ENCODE measurements around the gene HLX.

HLX gene

DNA sequence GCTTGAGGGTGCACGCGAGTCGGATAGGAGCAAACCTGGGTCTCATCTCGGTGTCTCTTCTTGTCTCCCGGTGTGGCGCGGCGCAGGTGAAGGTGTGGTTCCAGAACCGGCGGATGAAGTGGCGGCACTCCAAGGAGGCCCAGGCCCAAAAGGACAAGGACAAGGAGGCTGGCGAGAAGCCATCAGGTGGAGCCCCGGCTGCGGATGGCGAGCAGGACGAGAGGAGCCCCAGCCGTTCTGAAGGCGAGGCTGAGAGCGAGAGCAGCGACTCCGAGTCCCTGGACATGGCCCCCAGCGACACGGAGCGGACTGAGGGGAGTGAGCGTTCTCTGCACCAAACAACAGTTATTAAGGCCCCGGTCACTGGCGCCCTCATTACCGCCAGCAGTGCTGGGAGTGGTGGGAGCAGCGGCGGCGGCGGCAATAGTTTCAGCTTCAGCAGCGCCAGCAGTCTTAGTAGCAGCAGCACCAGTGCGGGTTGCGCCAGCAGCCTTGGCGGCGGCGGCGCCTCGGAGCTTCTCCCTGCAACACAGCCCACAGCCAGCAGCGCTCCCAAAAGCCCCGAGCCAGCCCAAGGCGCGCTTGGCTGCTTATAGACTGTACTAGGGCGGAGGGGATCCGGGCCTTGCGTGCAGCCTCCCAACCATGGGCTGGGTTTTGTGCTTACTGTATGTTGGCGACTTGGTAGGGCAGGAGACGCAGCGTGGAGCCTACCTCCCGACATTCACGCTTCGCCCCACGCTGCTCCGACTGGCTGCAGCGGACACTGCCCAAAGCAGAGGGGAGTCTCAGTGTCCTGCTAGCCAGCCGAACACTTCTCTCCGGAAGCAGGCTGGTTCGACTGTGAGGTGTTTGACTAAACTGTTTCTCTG, 5.1 kb downstream of the HLX start:
- DNase-seq: no peak

DNA sequence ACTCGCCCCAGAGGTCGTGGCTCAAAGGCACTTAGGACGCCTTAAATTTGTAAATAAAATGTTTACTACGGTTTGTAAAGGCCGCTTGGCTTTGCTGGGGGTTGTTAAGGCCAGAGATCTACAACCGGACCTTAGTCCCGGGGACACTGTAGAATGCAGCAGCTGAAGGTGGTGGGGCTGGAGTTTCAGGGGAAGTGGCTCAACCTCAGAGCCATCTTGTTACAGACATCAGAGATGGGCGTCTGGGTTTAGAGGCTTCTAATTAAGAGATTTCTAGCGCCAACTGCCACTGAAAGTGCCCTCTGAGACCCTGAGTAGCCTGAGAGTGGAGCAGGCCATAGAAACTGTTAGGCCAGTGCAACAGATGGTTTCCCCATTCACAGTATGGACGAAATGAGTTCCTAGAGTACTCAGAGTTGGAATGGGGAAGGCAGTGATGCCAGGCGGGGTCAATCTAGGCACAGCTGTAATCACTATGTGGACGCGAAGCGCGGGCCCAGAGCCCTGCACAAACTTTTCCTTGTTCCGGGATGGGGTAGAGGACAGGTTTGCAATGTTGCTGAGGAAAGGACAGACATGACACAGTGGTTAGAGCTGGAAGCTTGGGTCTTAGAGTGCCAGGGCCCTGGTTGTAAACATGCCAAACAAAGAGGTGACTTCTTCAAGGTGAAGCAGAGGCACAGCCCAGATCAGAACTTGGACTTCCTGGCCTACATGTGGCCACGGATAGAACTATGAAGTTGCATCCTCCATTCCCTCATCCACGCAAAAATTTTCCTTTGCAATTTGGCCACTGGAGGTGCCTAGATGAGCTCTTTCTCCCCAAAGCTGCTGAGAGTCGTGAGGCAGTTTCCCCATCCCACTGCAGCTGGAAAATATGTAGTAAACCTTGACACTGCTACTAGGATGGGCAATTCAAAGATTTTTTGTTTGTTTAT, 6.0 kb downstream of the HLX start:
- DNase-seq: no peak

DNA sequence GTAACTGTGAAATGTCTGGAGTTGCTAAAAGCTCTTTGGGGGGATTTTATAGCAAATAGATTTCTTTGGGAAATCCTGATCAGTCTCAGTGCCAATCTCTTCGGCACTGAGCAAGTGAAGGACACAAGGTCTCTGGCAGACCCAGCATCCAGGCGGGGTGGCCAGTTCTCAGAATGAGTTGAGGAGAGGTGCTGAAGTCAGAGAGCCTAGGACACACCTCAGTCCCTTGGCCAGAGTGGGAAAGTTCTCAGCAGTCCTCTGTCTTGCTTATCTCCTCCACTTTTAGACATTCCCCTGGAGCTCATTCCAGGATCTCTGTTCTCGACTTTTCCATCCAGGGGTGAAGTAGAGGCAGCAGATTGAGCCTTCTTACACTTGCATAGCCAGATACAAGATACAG, 6.7 kb downstream of the HLX start:
- DNase-seq: no peak

DNA sequence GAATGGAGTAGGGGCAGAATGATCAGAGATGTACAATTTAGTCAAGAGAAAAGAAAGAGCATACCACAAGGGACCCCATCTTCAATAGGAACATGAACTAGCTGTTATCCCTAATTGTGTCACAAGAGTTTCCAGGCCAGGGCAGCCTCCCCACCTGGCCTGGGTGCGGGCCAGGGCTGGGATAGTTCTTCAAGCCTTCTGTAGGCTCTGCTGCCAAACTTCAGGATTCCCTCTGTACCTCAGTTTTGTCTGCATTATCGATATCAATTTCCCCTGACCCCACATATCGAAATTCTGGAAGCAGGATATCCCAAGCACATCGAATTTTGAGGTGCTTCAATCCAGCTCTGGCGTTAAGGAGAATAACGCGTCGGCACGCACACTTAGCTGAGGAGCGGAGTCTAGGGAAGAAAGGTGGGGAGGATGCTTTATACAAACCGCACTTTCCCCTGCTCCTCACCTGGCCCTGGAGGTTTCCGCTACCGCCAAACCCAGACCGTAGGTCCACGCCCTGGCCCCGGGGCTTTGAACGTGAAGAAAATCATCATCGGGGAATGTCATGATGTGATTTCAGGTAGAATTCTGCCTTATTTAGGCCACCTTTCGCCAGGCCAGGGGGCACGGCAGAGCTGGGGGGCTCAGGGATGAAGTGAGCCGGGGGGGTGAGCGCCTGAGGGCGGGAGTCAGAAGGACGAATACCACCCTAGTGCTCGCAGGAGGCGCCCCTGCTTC, 7.4 kb downstream of the HLX start:
- no peak for DNase-seq

DNA sequence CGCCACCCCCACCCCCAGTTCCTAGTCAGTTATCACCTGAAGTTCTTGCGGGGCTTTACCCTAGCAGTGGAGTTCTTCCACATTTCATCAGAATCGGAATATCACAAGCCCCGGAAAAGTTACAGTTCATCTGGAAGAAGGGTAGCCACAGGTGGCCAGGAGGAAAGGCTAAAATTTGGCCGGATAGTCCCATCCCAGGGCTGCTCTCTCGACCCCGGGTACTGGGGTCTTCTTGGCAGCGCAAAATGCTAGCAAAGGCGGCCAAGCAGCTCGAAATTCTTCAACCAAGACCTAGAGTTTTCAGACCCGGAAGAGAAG, 7.9 kb downstream of the HLX start:
- DNase-seq: no peak

DNA sequence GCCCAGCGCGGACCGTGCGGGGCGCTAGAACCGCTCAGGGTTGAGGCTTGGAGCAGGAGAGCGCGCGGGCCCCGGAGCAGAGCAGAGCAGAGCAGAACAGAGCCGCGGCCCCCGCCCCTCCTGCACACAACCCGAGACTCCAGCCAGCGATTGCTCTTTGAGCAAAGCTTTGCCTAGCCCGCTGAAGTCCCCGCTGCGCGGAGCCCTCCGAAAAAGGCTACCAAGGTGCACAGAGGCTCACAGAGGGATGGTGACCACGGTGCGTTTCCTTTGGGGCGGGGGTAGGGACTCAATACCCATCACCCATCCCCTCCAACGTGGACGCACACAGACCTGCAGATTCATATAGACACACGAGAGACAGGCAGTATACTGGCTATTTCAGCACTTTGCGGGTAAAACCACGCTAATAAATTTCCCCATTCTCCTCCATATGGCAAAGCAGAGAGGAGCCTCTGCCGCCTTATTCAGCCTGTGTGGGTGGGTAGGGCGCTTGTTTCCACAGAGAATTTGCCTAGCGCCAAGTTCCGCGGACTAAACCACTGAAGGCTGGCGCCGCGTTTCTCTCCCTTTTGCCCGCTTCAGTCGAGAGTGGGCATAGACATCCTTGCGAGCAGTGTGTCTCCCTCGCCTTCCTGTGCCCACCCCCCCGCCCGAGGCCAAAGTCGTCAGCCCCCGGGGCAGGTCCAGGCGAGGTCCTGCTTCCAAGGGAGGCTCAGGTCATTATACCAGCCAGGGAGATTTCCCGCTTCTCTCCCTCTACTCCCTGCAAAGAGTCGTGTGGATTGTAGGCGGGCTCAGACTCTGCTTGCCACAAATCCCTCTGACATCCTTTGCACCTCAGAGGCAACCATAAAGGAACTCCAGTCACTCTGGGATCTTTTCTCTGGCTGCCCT, 8.5 kb downstream of the HLX start:
- no peak for DNase-seq

DNA sequence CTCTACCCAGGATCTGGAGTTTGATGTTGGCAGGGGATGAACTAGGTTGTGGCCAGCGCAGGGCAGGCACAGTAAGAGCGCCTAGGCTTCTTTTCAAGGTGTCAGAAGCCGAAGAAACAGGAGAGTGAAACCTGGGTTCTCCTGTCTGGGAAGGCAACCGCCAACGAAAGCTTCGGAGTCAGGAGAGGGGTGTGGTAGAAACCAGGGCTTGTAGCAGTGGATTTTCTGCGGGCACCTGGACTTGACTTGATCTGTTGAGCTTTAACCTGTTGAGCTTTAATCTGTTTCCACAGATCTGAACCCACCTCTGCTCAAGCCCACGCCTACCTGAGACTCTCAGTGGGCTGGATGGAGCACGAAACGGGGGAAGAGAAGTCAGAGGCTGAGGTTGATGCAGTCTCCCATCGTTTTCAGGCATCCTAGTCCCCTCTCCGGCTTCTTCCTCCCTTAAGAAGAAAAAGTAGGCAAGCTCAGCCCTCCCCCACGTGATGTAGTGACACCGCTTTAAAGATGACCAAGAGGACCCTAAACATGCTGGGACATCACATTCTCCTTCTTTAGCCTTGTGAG, 9.3 kb downstream of the HLX start:
- no peak for DNase-seq

DNA sequence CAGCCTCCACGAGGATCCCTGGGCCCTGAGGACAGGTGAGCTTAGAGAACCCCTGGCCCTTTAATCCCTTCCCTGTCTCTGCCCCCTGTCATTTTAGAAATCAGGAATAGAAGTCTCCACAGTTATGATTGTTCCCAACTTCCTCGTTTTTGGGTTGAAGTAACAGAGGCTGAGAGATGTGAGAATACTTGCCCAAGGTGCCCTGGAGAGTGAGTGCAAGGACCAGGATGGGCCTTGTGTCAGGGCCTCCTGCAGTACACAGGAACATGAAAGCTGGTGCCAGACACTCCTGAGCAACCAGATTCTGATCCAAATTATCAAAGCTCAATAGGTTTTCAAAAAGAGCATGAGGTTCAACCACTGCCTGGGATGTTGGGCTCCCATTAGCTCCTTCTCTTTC, 10.1 kb downstream of the HLX start:
- no peak for DNase-seq

DNA sequence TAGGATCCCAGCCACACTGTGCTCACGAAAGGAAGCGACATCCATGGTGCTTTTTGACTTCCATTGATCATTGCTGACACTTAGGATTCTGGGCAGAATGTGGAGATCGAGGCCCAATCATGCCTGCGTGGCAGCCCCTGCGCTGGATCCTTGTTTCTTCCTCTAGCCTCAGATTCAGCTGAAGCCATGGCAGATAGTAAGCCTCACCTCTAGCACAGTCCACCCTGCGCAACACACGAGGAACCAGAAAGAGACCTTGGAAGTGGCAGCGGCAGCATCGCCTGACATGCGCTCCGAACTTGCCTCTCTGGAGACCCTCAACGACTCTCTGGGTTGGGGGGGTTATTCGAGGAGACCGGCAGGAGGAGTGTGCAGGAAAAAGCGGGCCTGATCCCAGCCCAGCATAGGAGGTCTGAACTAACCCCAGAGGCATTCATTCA, 10.6 kb downstream of the HLX start:
- no peak for DNase-seq

DNA sequence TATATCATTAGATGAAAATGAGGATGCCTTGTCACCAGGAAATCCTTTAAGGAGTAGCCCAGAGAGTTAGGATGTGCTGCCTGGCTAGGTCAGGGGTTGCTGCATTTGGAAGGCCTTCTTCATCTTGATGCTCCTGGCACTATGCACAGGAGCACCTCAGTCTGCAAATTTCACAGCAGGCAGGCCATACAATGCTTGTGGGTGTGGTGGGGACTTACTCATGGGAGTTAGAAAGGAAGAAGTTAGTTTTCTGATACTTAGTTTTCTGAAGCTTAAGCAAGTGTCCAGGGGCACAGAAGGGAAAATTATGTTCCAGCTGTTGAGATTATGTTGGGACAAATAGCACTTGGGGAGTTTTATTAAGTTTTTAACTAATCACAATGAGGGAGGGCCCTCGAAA, 11.4 kb downstream of the HLX start:
- DNase-seq: no peak

DNA sequence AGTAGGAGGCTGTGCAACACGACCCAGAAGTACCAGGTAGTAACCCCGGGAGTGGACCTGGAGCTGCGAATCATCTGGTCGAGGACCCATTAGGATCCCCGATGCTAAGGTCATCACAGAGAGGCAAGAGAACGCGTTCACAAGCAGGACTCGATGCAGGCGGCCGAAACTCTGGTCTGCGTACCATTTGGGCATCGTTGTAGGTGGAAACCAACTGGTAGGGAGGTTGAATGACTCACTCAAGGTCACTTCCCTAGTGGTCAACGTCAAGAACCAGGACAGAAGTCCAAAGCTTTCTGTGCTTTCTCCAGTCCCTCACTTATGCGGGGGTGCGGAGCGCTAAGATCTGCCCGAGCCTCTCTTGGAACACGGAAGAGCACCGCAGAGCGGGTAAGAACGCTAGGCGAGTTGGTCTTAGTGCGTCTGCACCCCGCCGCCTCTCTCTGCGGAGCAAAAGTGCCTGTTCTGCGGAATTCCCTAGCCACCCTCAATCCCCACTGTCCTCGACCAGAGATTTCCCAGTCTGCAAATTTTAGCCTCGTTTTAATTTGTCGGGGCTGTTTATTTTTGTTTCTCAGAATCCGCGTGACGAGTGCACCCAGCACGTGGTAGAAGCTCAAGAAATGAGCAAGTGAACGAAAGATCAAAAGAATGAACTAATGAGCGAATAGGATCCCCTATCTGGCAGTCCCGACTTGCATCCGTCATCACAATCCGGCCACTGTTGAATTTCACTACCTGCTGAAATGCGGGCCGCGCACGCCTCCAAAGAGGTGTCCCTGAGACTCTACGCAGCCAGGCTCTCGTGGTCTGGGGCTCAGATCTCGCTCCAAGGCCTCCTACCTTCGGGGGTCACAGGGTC, 12.2 kb downstream of the HLX start:
- no peak for DNase-seq

DNA sequence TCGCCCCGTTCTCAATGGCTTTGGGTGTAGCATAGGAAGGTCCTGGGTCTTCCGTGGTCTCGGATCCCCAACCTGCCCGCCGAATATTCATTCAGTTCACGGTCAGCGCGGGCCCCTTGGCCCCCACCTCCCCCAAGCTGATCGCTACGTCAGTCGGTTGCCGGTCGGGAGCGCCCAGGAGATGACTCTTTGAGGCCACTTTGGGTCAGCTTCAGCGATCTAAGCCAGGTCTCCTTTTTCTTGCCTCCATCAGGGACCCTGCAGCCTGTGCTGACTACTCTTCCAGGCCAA, 12.8 kb downstream of the HLX start:
- DNase-seq: no peak

DNA sequence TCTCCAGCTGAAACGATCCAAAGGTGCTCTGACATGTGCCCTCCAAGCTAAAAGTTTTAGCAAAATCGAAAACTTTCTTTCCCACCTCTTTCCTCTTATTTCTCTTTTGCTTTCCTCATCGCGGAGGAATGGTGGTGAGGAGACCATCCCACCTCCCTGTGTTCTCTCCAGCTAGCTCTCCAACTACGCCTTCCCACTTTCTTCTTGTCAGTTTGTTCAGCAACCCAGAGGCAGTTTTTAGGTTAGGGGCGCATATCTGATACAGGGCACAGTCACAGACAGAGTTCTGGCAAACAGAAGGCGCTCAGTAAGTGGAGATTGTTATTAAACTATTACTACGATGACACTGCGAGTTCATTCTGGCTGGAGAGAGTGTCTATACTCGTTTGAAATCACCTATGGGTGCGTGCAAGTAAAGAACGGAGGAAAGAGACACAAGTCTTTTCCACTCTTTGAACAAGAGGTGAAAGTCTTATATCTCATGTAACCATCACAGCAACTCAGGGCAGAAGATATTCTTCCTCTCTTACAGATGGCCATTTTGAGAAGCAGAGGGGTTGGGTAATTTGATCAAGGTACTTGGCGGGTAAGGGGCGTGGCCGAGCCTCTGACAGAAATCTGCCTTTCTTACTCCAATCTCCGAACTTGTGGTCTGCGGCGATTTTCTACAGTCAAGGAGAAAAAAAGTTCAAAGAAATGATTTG, 13.9 kb downstream of the HLX start:
- no peak for DNase-seq

DNA sequence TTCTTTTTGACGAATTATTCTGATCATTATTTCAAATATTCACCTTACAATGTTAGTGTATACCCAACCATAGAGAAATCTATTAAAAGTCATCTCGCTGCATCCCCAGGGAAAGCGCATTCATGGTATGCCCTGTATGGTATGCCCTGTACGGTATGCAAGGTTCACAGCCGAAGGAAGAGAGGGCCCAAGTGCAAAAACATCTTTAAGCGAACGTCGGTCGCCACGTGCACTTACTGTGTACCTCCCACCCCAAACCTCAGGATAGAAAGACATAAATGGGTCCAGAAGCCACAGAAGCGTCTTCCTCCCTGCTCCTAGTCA, 14.4 kb downstream of the HLX start:
- no peak for DNase-seq

DNA sequence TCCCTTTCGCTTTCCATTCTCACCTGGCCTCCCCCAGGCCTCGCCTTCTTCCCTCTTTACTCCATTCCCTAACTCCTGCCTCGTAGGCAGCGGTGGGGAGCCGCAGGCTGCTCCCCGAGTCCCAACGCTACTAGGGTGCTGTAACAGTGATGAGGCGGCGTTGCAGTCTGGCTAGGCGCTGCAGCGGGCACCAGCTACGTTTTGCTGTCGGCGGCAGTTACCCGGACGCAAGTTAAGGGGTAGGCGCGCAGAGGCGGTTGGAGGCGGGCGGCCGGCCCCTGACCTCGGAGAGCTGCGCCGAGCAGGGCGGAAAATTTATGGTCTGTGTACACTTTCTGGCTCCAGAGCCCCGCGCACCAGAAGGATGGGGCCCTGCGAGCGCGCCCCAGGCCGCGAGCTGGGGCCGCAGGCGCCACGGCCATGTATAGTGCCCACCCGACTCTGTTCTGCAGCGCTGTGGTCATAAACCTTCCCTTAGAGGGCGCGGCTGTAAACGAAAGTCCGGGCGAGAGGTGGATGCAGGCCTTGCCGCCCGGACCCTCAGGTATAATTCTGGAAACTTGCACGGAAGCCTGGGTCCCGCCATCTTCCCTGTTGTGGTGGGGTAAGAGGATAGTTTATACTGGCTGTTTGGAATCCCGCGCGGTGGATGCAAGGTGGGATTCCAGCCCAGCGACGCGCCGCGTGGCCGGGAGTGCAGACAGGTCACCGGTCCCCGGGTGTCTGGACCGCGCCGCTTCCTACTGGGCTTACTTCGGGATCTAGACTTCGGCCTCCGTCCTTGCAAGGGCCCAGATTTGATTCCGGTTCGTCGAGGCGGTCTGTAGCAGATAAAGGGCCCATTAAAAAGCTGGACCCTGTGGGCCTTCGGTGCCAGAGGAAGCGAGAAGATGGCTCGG, 15.0 kb downstream of the HLX start:
- DNase-seq: no peak

DNA sequence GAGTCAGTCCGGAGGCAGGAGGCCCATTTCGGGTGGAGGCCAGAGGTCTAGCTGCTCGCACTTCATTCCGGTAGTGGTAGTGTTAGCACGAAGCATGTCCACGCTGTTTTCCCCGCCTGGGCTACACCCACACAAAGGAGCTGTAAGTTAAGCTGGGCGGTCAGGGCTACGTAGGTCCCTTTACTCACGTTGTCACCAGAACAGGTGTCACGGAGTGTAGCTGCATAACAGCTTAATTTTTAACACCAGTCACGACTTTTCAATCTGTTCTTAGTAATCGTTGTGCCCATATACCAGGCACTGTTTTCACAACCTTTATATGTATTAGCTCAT, 15.6 kb downstream of the HLX start:
- DNase-seq: no peak

DNA sequence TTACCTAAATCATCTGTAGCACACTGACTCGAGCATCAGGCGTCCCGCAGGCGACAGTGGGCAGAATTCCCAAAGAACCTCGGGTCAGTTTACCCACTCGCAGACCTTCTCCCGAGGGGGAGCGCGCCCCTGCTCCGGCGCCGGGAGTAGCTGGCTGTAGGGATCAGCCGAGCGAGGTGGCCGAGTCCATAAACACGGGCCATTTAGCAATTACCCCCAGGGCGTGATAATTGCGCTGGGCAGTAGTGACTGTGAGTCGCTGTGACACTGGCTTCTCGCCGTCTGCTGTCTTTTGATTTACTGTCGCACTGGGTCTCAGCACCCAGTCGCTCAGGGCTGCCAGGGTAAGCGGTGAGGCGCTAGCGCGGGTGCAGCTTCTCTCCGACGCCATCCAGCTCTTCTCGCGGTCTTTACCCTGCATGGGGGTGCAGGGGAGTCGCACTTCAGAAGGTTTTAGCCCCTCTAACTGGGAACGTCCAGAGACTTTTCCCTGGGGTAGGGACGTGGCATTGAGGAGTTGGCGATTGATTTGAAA, 16.2 kb downstream of the HLX start:
- no peak for DNase-seq

DNA sequence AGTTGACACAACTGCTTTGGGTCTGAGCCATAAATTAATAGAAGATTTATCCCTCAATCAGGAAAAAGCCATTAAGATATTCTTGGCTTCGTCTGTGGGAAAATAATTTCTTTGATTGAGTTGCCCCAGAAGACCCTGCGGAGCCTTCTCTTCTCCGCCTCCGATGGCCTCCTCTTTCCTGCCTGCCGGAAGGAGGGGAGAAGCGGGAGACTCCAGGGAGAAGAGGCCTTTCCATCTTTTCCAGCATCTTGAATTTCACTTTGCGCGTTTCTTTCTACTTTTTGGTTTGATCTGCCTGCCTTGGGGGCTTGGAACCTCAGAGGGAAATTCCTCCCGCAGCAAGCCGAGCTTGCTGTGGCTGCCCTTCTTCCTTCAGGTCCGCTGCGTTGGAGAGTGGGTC, 16.8 kb downstream of the HLX start:
- no peak for DNase-seq

DNA sequence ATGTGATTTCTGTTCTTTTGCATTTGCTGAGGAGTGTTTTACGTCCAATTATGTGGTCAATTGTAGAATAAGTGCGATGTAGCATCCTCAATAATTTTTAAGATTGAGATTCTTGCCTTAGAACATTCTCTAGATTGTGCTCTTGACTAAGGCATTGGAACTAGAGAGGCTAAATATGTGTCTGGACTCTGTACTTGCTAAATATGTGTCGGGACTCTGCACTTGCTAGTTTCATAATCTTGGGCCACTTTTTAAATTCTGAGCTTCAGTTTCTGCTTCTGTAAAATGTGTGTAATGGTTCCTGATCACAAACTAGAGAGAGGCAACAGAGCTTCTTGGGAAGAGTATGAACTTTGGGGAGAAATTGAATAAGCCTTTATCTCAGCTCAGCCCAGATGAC, 21.6 kb downstream of the HLX start:
- no peak for DNase-seq

DNA sequence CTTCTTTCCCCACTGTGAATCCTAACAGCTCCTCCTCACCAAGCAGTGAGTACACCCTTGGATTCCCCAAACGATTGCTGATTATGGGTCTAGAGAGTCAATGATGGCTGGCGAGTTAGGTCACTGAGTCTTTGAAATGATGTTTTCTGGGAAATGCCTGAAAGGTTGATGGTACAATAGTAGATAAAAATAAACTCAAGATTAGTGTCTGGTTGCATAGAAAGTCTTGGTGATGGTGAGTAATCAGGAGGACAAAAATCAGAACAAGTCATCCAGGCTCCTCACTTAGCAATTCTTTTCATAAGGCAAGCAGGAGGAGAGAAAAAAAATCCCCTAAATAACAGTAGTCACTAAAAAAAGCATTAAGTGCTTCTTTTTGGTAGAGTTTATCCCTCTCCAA, 22.6 kb downstream of the HLX start:
- no peak for DNase-seq
